ENCODE results near the gene C16orf95.

The C16orf95 gene

GRCh38 chr16:87332150-87332549 is 15.0 kb upstream of the C16orf95 start:
- DNase-seq (ENCODE audit: low read depth in 2 of 2, low spot score in 1 of 2), result no peak

- no peak for DNase-seq (ENCODE audit: low read depth in 2 of 2, low spot score in 1 of 2)
Measured at GRCh38 chr16:87331241-87331801, 14.1 kb upstream of the C16orf95 start.

- no peak for DNase-seq (ENCODE audit: low read depth in 2 of 2, low spot score in 1 of 2)
Measured at GRCh38 chr16:87330646-87331045, 13.5 kb upstream of the C16orf95 start.

- DNase-seq (ENCODE audit: low read depth in 2 of 2, low spot score in 1 of 2), result no peak
Measured at GRCh38 chr16:87330257-87330624, 13.0 kb upstream of the C16orf95 start.

- no peak for DNase-seq (ENCODE audit: low read depth in 2 of 2, low spot score in 1 of 2)
Measured at GRCh38 chr16:87329436-87330256, 12.5 kb upstream of the C16orf95 start.

GRCh38 chr16:87328846-87329245 is 11.7 kb upstream of the C16orf95 start:
- DNase-seq (ENCODE audit: low read depth in 2 of 2, low spot score in 1 of 2), result no peak

GRCh38 chr16:87327798-87328495 is 10.8 kb upstream of the C16orf95 start:
- no peak for DNase-seq (ENCODE audit: low read depth in 2 of 2, low spot score in 1 of 2)

GRCh38 chr16:87326151-87326571 is 9.0 kb upstream of the C16orf95 start:
- no peak for DNase-seq (ENCODE audit: low read depth in 2 of 2, low spot score in 1 of 2)

- no peak for DNase-seq (ENCODE audit: low read depth in 2 of 2, low spot score in 1 of 2)
Measured at GRCh38 chr16:87325423-87325858, 8.2 kb upstream of the C16orf95 start.

- no peak for DNase-seq (ENCODE audit: low read depth in 2 of 2, low spot score in 1 of 2)
Measured at GRCh38 chr16:87324411-87325275, 7.5 kb upstream of the C16orf95 start.

GRCh38 chr16:87323727-87324410 is 6.7 kb upstream of the C16orf95 start:
- no peak for DNase-seq (ENCODE audit: low read depth in 2 of 2, low spot score in 1 of 2)

GRCh38 chr16:87322833-87323726 is 5.9 kb upstream of the C16orf95 start:
- no peak for DNase-seq (ENCODE audit: low read depth in 2 of 2, low spot score in 1 of 2)

GRCh38 chr16:87322360-87322759 is 5.2 kb upstream of the C16orf95 start:
- DNase-seq (ENCODE audit: low read depth in 2 of 2, low spot score in 1 of 2), result no peak

GRCh38 chr16:87321336-87322107 is 4.3 kb upstream of the C16orf95 start:
- no peak for DNase-seq (ENCODE audit: low read depth in 2 of 2, low spot score in 1 of 2)

GRCh38 chr16:87320510-87321227 is 3.5 kb upstream of the C16orf95 start:
- DNase-seq (ENCODE audit: low read depth in 2 of 2, low spot score in 1 of 2), result no peak

GRCh38 chr16:87319997-87320491 is 2.9 kb upstream of the C16orf95 start:
- no peak for DNase-seq (ENCODE audit: low read depth in 2 of 2, low spot score in 1 of 2)

- no peak for DNase-seq (ENCODE audit: low read depth in 2 of 2, low spot score in 1 of 2)
Measured at GRCh38 chr16:87319011-87319410, 1.8 kb upstream of the C16orf95 start.

Data from stimulated activated CD8-positive, alpha-beta memory T cell treated with anti-CD3 and anti-CD28 coated beads, Interleukin-4, amount 100 ng/mL, for 4 hours (primary cell).